ENCODE results near the gene KLHL35. TPM values are rescaled to one million over a fixed set of nuclear protein-coding genes. Genes with fewer than 3 reads are reported as not detected.

Gene KLHL35
- total RNA-seq, 2 experiments from 2014 or later, result 0.50 to 1.3 TPM

- ChIA-PET CTCF (interaction anchor here (1.5 kb wide), 1 partner anchor 15 kb away, joined by 3 read pairs; no protein-coding TSS in a partner anchor), POLR2A (no interaction called here)
- no peak for DNase-seq
- H3K4me1 Mint-ChIP-seq, result peaks cover 55% of the 10 kb centered on the region
- H3K36me3 Mint-ChIP-seq (ENCODE audit: low read depth), result peaks cover 69% of the 10 kb centered on the region
- no peaks in the 10 kb centered on the region for H3K9me3 Mint-ChIP-seq
- H3K27me3 Mint-ChIP-seq, result no peaks in the 10 kb centered on the region
- H3K27ac Mint-ChIP-seq, result peak overlapping the region; percentile 28
- H3K4me3 Mint-ChIP-seq, result no peak overlapping the region
Measured at GRCh38 chr11:75403037-75403436, 30.0 kb downstream of the KLHL35 start.

- DNase-seq, result no peak
- Mint-ChIP-seq H3K4me3 (peak overlapping the region; percentile 97), H3K36me3 (ENCODE audit: low read depth) (peaks cover 65% of the 10 kb centered on the region), H3K27me3 (no peaks in the 10 kb centered on the region), H3K9me3 (no peaks in the 10 kb centered on the region), H3K4me1 (peaks cover 52% of the 10 kb centered on the region), H3K27ac (peak overlapping the region; percentile 71)
- CTCF ChIA-PET, result interaction anchor here (1.5 kb wide), 1 partner anchor 14 kb away, joined by 3 read pairs; no protein-coding TSS in a partner anchor
- POLR2A ChIA-PET, result no interaction called here
Measured at GRCh38 chr11:75402002-75402773, 30.8 kb downstream of the KLHL35 start.

GRCh38 chr11:75400146-75400865, 32.7 kb downstream of the KLHL35 start:
- H3K27me3 Mint-ChIP-seq, result peaks cover 7% of the 10 kb centered on the region
- peak; percentile 22 for DNase-seq
- H3K4me1 Mint-ChIP-seq, result peaks cover 47% of the 10 kb centered on the region
- H3K36me3 Mint-ChIP-seq (ENCODE audit: low read depth), result peaks cover 57% of the 10 kb centered on the region
- H3K27ac Mint-ChIP-seq, result peak overlapping the region; percentile 99
- CTCF ChIA-PET, result interaction anchor here (0.6 to 2.2 kb wide), 7 partner anchors 11 to 171 kb away, joined by 3 to 8 read pairs (median 4); no protein-coding TSS in a partner anchor
- no peaks in the 10 kb centered on the region for H3K9me3 Mint-ChIP-seq
- H3K4me3 Mint-ChIP-seq, result peak overlapping the region; percentile 97
- POLR2A ChIA-PET, result interaction anchor here (0.6 kb wide), 2 partner anchors 74 to 673 kb away, joined by 3 read pairs; no protein-coding TSS in a partner anchor

GRCh38 chr11:75399344-75400145, 33.5 kb downstream of the KLHL35 start, which contains the start of gene RPS3:
RPS3 (plus strand) TSS chr11:75399518; CDS start chr11:75399548, 30 bp downstream.
- CTCF ChIA-PET, result interaction anchor here (0.6 to 2.2 kb wide), 8 partner anchors 10 to 152 kb away, joined by 3 to 8 read pairs (median 4); no protein-coding TSS in a partner anchor
- Mint-ChIP-seq H3K9me3 (no peaks in the 10 kb centered on the region), H3K36me3 (ENCODE audit: low read depth) (peaks cover 52% of the 10 kb centered on the region), H3K27ac (peak within 1 kb of the TSS; percentile 99), H3K27me3 (peaks cover 7% of the 10 kb centered on the region), H3K4me1 (peaks cover 46% of the 10 kb centered on the region), H3K4me3 (peak within 1 kb of the TSS; percentile 97)
- DNase-seq, result peak; percentile 90
- POLR2A ChIA-PET, result interaction anchor here (0.6 kb wide), 1 partner anchor 75 kb away, joined by 3 read pairs; no protein-coding TSS in a partner anchor

- peak overlapping the region; percentile 97 for H3K4me3 Mint-ChIP-seq
- H3K27me3 Mint-ChIP-seq, result peaks cover 7% of the 10 kb centered on the region
- peak overlapping the region; percentile 99 for H3K27ac Mint-ChIP-seq
- peaks cover 40% of the 10 kb centered on the region for H3K4me1 Mint-ChIP-seq
- no peaks in the 10 kb centered on the region for H3K9me3 Mint-ChIP-seq
- POLR2A ChIA-PET, result no interaction called here
- CTCF ChIA-PET, result interaction anchor here (1.2 to 2.0 kb wide), 4 partner anchors 11 to 127 kb away, joined by 3 to 8 read pairs (median 3); partner anchors contain the start of gene GDPD5
- DNase-seq, result no peak
- peaks cover 45% of the 10 kb centered on the region for H3K36me3 Mint-ChIP-seq (ENCODE audit: low read depth)
Measured at GRCh38 chr11:75398906-75399305, 34.1 kb downstream of the KLHL35 start.

GRCh38 chr11:75394085-75394840, 38.7 kb downstream of the KLHL35 start:
- CTCF ChIA-PET, result no interaction called here

GRCh38 chr11:75389925-75390324, 43.1 kb downstream of the KLHL35 start:
- H3K27me3 Mint-ChIP-seq, result peaks cover 10% of the 10 kb centered on the region
- POLR2A ChIA-PET, result no interaction called here

More at GRCh38 chr11:75394085-75394840, 38.7 kb downstream of the KLHL35 start:
- no peak for DNase-seq
- Mint-ChIP-seq H3K36me3 (ENCODE audit: low read depth) (peaks cover under 1% of the 10 kb centered on the region), H3K4me3 (no peak overlapping the region), H3K27ac (no peak overlapping the region), H3K9me3 (no peaks in the 10 kb centered on the region), H3K27me3 (peaks cover 12% of the 10 kb centered on the region), H3K4me1 (peaks cover 8% of the 10 kb centered on the region)
- POLR2A ChIA-PET, result no interaction called here

GRCh38 chr11:75389276-75389605, 43.8 kb downstream of the KLHL35 start:
- no peak overlapping the region for H3K4me3 Mint-ChIP-seq
- no peak for DNase-seq
- peaks cover 10% of the 10 kb centered on the region for H3K27me3 Mint-ChIP-seq
- H3K9me3 Mint-ChIP-seq, result no peaks in the 10 kb centered on the region
- no peak overlapping the region for H3K27ac Mint-ChIP-seq
- CTCF ChIA-PET, result interaction anchor here (0.6 to 3.3 kb wide), 16 partner anchors 9 to 374 kb away, joined by 3 to 23 read pairs (median 3); no protein-coding TSS in a partner anchor
- no peaks in the 10 kb centered on the region for H3K36me3 Mint-ChIP-seq (ENCODE audit: low read depth)
- peaks cover 6% of the 10 kb centered on the region for H3K4me1 Mint-ChIP-seq
- POLR2A ChIA-PET, result no interaction called here

More at GRCh38 chr11:75389925-75390324, 43.1 kb downstream of the KLHL35 start:
- Mint-ChIP-seq H3K4me1 (no peaks in the 10 kb centered on the region), H3K27ac (no peak overlapping the region), H3K36me3 (ENCODE audit: low read depth) (no peaks in the 10 kb centered on the region), H3K9me3 (no peaks in the 10 kb centered on the region), H3K4me3 (no peak overlapping the region)
- DNase-seq, result no peak
- CTCF ChIA-PET, result interaction anchor here (0.6 to 3.3 kb wide), 7 partner anchors 50 to 187 kb away, joined by 3 to 23 read pairs (median 4); no protein-coding TSS in a partner anchor

GRCh38 chr11:75388386-75389275, 44.4 kb downstream of the KLHL35 start:
- peak; percentile 82 for DNase-seq
- Mint-ChIP-seq H3K27ac (no peak overlapping the region), H3K4me1 (peaks cover 12% of the 10 kb centered on the region), H3K27me3 (peaks cover 10% of the 10 kb centered on the region), H3K4me3 (no peak overlapping the region), H3K9me3 (no peaks in the 10 kb centered on the region), H3K36me3 (ENCODE audit: low read depth) (no peaks in the 10 kb centered on the region)
- ChIA-PET CTCF (interaction anchor here (0.6 to 4.9 kb wide), 22 partner anchors 10 to 1434 kb away, joined by 3 to 23 read pairs (median 3); no protein-coding TSS in a partner anchor), POLR2A (interaction anchor here (0.6 kb wide), 1 partner anchor 86 kb away, joined by 3 read pairs; no protein-coding TSS in a partner anchor)

- CTCF ChIA-PET, result interaction anchor here (0.9 to 4.9 kb wide), 12 partner anchors 10 to 178 kb away, joined by 3 to 23 read pairs (median 6); no protein-coding TSS in a partner anchor
- DNase-seq, result no peak
- H3K27me3 Mint-ChIP-seq, result peaks cover 10% of the 10 kb centered on the region
- H3K36me3 Mint-ChIP-seq (ENCODE audit: low read depth), result no peaks in the 10 kb centered on the region
- POLR2A ChIA-PET, result interaction anchor here (0.8 kb wide), 1 partner anchor 108 kb away, joined by 3 read pairs; no protein-coding TSS in a partner anchor
- no peak overlapping the region for H3K4me3 Mint-ChIP-seq
- H3K9me3 Mint-ChIP-seq, result no peaks in the 10 kb centered on the region
- H3K4me1 Mint-ChIP-seq, result peaks cover 19% of the 10 kb centered on the region
- H3K27ac Mint-ChIP-seq, result no peak overlapping the region
Measured at GRCh38 chr11:75387736-75388294, 45.2 kb downstream of the KLHL35 start.

All from activated CD4-positive, alpha-beta T cell treated with anti-CD3 and anti-CD28 coated beads, Interleukin-2, amount 10 ng/mL, durations not matched to agents 7 days and 5 days (primary cell).